T-helper 17 cell (primary cell): ENCODE results near the gene QSER1. TPM values are rescaled to one million over a fixed set of nuclear protein-coding genes. Genes with fewer than 3 reads are reported as not detected.
"Not testable (repeated sequence)": the region's sequence is repeated elsewhere in the genome, so short reads cannot be mapped to it uniquely, and the experiment has no call there.

Source experiments
- ATAC-seq: fragments of 150-1000 bp; cut with Tn5 transposase; 2 replicates; pipeline ENCODE4 v1.10.0; 2021; ENCODE audit warnings: mild to moderate bottlenecking, moderate library complexity
- DNase-seq, 3 donors: peaks; one replicate each; pipeline versions ENCODE4 v3.0.0 to v3.0.0-alpha.2; 2020 to 2021
- H3K9me3 ChIP-seq: one replicate; pipeline ENCODE4 v1.7.0; 2013; ENCODE audit warnings: low read length, mild to moderate bottlenecking; ENCODE audit not compliant: control insufficient read depth, poor library complexity, severe bottlenecking
- H3K27ac Mint-ChIP-seq: one replicate; pipeline ENCODE4 v1.8.0; 2022; ENCODE audit warnings: mild to moderate bottlenecking, moderate library complexity, mixed read lengths
- H3K27me3 Mint-ChIP-seq: one replicate; pipeline ENCODE4 v1.8.0; 2022; ENCODE audit warnings: mixed read lengths
- H3K36me3 Mint-ChIP-seq: one replicate; pipeline ENCODE4 v1.8.0; 2022; ENCODE audit warnings: low read depth, mixed read lengths
- H3K4me1 Mint-ChIP-seq: one replicate; pipeline ENCODE4 v1.8.0; 2022; ENCODE audit warnings: mild to moderate bottlenecking, mixed read lengths
- H3K4me3 Mint-ChIP-seq: one replicate; pipeline ENCODE4 v1.8.0; 2022; ENCODE audit warnings: mild to moderate bottlenecking, moderate library complexity, mixed read lengths
- total RNA-seq, 4 donors: library from RNA in 2 of 4; stranded (reverse) in 2 of 4; gene quantifications; one replicate each; pipeline ENCODE4 v1.2.3 and lab custom pipeline; 2022 to 2026

Gene QSER1
- total RNA-seq, 2 donors from 2014 or later, result 9.4 to 12.1 TPM

- no peak overlapping the region for H3K27ac Mint-ChIP-seq
- no peak overlapping the region for H3K4me3 Mint-ChIP-seq
- DNase-seq, result no peak
- peaks cover 2% of the 10 kb centered on the region for H3K4me1 Mint-ChIP-seq
- no peaks in the 10 kb centered on the region for H3K27me3 Mint-ChIP-seq
- no peak for ATAC-seq
- H3K36me3 Mint-ChIP-seq, result peaks cover 2% of the 10 kb centered on the region
- no peaks in the 10 kb centered on the region for H3K9me3 ChIP-seq
Observed at GRCh38 chr11:32953700-32954099, 61.1 kb downstream of the QSER1 start.

DNA sequence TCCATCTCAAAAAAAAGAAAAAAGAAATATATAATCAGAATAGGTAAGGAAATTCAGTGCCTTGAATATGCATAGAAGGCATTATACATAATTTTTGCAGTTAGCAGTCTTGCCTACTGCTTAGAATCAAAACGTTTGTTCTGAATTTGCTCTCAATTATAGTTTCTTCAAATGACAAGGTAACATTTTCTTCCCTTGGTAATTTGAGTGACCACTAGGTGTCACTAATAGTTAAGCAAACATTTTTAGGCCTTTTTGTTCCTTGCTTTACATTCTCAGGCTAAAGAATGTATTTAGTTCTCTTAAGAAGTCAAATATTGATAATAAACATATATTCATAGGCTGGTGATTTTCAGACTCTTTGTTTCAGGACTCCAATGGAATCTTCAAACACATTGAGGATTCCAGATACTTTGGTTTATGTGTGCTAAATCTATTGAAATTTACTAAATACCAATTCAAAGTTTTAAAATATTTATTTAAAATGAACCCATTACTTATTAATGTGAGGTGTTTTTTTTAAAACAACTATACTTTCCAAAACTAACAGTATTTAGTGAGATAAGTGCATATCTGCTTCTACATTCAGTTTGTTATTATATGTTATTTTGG is 68.0 kb downstream of the QSER1 start:
- Mint-ChIP-seq H3K36me3 (peaks cover 2% of the 10 kb centered on the region), H3K4me1 (no peaks in the 10 kb centered on the region), H3K4me3 (no peak overlapping the region), H3K27ac (no peak overlapping the region), H3K27me3 (no peaks in the 10 kb centered on the region)
- no peaks in the 10 kb centered on the region for H3K9me3 ChIP-seq
- DNase-seq, result no peak
- no peak for ATAC-seq

DNA sequence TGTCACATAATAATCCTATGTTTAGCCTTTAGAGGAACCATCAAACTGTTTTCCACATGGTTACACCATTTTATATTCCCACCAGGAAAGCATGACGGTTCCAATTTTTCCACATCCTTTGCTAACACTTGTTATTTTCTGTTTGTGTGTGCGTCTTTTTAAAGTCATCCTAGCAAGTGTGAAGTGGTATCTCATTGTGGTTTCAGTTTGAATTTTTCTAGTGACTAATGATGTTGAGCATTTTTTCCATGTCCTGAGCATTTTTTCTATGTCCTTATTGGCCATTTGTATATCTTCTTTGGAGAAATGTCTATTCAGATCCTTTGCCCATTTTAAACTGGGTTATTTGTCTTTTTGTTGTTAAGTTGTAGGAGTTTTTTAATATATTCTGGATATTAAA is 69.4 kb downstream of the QSER1 start:
- ATAC-seq (no peak), DNase-seq (no peak)
- Mint-ChIP-seq H3K4me3 (no peak overlapping the region), H3K27me3 (no peaks in the 10 kb centered on the region), H3K36me3 (peaks cover 5% of the 10 kb centered on the region), H3K27ac (no peak overlapping the region), H3K4me1 (peaks cover 2% of the 10 kb centered on the region)
- no peaks in the 10 kb centered on the region for H3K9me3 ChIP-seq

DNA sequence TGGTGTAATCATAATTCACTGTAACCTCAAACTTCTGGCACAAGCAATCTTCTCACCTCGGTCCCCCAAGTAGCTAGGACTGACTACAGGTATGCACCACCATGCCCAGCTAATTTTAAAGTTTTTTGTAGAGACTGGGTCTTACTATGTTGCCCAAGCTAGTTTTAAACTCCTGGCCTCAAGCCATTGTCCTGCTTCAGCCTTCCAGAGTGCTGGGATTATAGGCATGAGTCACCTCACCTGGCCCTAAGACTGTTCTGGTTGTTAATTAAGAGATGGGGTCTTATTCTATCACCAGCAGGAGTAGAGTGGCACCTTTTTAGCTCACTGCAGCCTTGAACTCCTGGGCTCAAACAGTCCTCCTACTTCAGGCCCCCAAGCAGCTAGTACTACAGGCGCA is 71.1 kb downstream of the QSER1 start:
- H3K27me3 Mint-ChIP-seq, result no peaks in the 10 kb centered on the region
- no peaks in the 10 kb centered on the region for H3K9me3 ChIP-seq
- peaks cover 2% of the 10 kb centered on the region for H3K4me1 Mint-ChIP-seq
- no peak overlapping the region for H3K27ac Mint-ChIP-seq
- H3K36me3 Mint-ChIP-seq, result peaks cover 5% of the 10 kb centered on the region
- ATAC-seq (no peak), DNase-seq (no peak)
- no peak overlapping the region for H3K4me3 Mint-ChIP-seq

DNA sequence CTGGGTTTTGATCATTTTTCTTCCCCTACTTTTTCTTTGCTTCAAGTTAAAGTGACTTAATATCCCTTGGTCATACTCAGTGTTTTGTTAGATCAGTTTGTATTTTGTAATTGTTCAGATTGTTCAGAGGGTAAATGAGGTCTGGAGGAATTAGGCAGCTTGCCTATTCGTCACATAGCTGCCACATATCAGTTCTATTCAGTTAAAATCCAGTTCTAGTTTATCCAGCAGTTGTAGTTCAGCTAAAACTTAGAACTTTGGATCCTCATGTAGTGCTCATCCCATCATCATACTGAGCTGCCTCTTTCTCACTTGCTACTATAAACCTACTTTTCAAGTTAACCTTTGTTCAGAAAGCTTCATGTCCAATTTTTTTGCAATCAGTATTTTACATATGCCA is 75.9 kb downstream of the QSER1 start:
- H3K9me3 ChIP-seq, result no peaks in the 10 kb centered on the region
- peaks cover 2% of the 10 kb centered on the region for H3K36me3 Mint-ChIP-seq
- no peak overlapping the region for H3K4me3 Mint-ChIP-seq
- H3K4me1 Mint-ChIP-seq, result peaks cover 2% of the 10 kb centered on the region
- ATAC-seq (no peak), DNase-seq (no peak)
- H3K27me3 Mint-ChIP-seq, result no peaks in the 10 kb centered on the region
- H3K27ac Mint-ChIP-seq, result no peak overlapping the region

GRCh38 chr11:32972233-32972632 is 79.6 kb downstream of the QSER1 start:
- H3K4me1 Mint-ChIP-seq, H3K9me3 ChIP-seq, H3K27me3 Mint-ChIP-seq, H3K4me3 Mint-ChIP-seq, ATAC-seq, H3K36me3 Mint-ChIP-seq, DNase-seq, H3K27ac Mint-ChIP-seq: not testable (repeated sequence)

DNA sequence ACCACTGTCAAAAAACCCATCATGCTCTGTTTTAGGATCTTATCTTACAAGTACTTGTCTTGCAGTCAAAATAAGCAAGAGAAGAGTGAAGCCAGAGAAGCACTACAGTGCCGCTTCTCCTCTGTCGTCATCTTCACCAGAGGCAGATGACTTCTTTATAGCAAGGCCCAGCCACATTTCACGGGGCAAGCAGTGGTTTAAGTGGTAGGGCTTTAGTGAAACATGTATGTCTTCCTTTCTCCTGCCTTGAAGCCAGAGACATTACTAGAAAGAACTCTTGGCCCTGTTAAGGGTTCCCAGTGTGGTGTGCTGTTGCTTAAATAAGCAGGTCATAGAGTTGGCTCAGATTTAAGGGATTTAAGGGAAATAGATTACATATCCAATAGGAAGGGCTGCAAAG is 80.2 kb downstream of the QSER1 start:
- H3K27ac Mint-ChIP-seq, result no peak overlapping the region
- ATAC-seq, result no peak

GRCh38 chr11:32982626-32983025 is 90.0 kb downstream of the QSER1 start:
- H3K36me3 Mint-ChIP-seq, result peaks cover 3% of the 10 kb centered on the region
- ATAC-seq (no peak), DNase-seq (no peak)
- peaks cover 2% of the 10 kb centered on the region for H3K4me1 Mint-ChIP-seq
- H3K9me3 ChIP-seq, result no peaks in the 10 kb centered on the region
- H3K4me3 Mint-ChIP-seq, result no peak overlapping the region
- no peaks in the 10 kb centered on the region for H3K27me3 Mint-ChIP-seq
- no peak overlapping the region for H3K27ac Mint-ChIP-seq

More for the DNA sequence above, 80.2 kb downstream of the QSER1 start:
- Mint-ChIP-seq H3K36me3 (no peaks in the 10 kb centered on the region), H3K4me1 (no peaks in the 10 kb centered on the region), H3K27me3 (no peaks in the 10 kb centered on the region), H3K4me3 (no peak overlapping the region)
- no peak for DNase-seq
- H3K9me3 ChIP-seq, result no peaks in the 10 kb centered on the region

- ATAC-seq, result no peak
- Mint-ChIP-seq H3K27ac (no peak overlapping the region), H3K4me1 (peaks cover 2% of the 10 kb centered on the region), H3K4me3 (no peak overlapping the region), H3K36me3 (peaks cover 3% of the 10 kb centered on the region), H3K27me3 (no peaks in the 10 kb centered on the region)
- no peak for DNase-seq
- no peaks in the 10 kb centered on the region for H3K9me3 ChIP-seq
Observed at GRCh38 chr11:32983506-32983905, 90.9 kb downstream of the QSER1 start.

DNA sequence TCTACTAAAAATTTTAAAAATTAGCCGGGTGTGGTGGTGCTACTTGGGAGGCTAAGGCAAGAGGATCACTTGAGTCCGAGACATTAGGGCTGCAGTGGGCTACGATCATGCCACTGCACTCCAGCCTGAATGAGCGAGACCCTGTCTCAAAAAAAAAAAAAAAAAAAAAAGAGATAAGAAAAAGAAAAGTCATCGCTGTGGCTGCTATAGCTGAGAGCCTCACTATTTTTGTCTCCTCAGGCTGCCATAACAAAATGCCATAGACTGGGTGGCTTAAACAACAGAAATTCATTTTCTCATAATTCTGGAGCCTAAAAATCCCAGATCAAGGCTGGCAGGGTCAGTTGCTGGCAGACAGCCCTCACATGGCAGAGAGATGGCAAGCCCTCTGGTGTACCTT is 93.0 kb downstream of the QSER1 start:
- ATAC-seq (no peak), DNase-seq (no peak)
- no peak overlapping the region for H3K27ac Mint-ChIP-seq
- H3K9me3 ChIP-seq, result no peaks in the 10 kb centered on the region
- H3K27me3 Mint-ChIP-seq, result no peaks in the 10 kb centered on the region
- peaks cover 3% of the 10 kb centered on the region for H3K36me3 Mint-ChIP-seq
- H3K4me3 Mint-ChIP-seq, result no peak overlapping the region
- H3K4me1 Mint-ChIP-seq, result peaks cover 2% of the 10 kb centered on the region

GRCh38 chr11:32987851-32988250 is 95.2 kb downstream of the QSER1 start:
- Mint-ChIP-seq H3K27ac (no peak overlapping the region), H3K4me3 (no peak overlapping the region), H3K36me3 (peaks cover 3% of the 10 kb centered on the region), H3K27me3 (no peaks in the 10 kb centered on the region), H3K4me1 (peaks cover 2% of the 10 kb centered on the region)
- DNase-seq (no peak), ATAC-seq (no peak)
- no peaks in the 10 kb centered on the region for H3K9me3 ChIP-seq

GRCh38 chr11:32990481-32990880 is 97.9 kb downstream of the QSER1 start:
- H3K4me1 Mint-ChIP-seq, result no peaks in the 10 kb centered on the region
- no peaks in the 10 kb centered on the region for H3K9me3 ChIP-seq
- peaks cover 3% of the 10 kb centered on the region for H3K36me3 Mint-ChIP-seq
- no peak overlapping the region for H3K4me3 Mint-ChIP-seq
- DNase-seq, result no peak
- no peak for ATAC-seq
- H3K27ac Mint-ChIP-seq, result no peak overlapping the region
- H3K27me3 Mint-ChIP-seq, result no peaks in the 10 kb centered on the region

GRCh38 chr11:32991427-32991826 is 98.8 kb downstream of the QSER1 start:
- no peaks in the 10 kb centered on the region for H3K9me3 ChIP-seq
- no peak overlapping the region for H3K4me3 Mint-ChIP-seq
- DNase-seq, result no peak
- H3K4me1 Mint-ChIP-seq, result no peaks in the 10 kb centered on the region
- no peak overlapping the region for H3K27ac Mint-ChIP-seq
- no peak for ATAC-seq
- no peaks in the 10 kb centered on the region for H3K27me3 Mint-ChIP-seq
- H3K36me3 Mint-ChIP-seq, result peaks cover 3% of the 10 kb centered on the region

GRCh38 chr11:32991898-32992297 is 99.3 kb downstream of the QSER1 start:
- Mint-ChIP-seq H3K27ac (no peak overlapping the region), H3K4me3 (no peak overlapping the region), H3K36me3 (peaks cover 3% of the 10 kb centered on the region), H3K27me3 (no peaks in the 10 kb centered on the region), H3K4me1 (no peaks in the 10 kb centered on the region)
- no peak for ATAC-seq
- no peak for DNase-seq
- H3K9me3 ChIP-seq, result no peaks in the 10 kb centered on the region
